CD4-positive, alpha-beta T cell treated with Interleukin-21 for 1 hour (primary cell): Measurements from ENCODE around the gene DTD1.

Experiments
- DNase-seq: peaks from one replicate; pipeline ENCODE4 v3.0.0-alpha.2; 2020

Gene DTD1

DNA sequence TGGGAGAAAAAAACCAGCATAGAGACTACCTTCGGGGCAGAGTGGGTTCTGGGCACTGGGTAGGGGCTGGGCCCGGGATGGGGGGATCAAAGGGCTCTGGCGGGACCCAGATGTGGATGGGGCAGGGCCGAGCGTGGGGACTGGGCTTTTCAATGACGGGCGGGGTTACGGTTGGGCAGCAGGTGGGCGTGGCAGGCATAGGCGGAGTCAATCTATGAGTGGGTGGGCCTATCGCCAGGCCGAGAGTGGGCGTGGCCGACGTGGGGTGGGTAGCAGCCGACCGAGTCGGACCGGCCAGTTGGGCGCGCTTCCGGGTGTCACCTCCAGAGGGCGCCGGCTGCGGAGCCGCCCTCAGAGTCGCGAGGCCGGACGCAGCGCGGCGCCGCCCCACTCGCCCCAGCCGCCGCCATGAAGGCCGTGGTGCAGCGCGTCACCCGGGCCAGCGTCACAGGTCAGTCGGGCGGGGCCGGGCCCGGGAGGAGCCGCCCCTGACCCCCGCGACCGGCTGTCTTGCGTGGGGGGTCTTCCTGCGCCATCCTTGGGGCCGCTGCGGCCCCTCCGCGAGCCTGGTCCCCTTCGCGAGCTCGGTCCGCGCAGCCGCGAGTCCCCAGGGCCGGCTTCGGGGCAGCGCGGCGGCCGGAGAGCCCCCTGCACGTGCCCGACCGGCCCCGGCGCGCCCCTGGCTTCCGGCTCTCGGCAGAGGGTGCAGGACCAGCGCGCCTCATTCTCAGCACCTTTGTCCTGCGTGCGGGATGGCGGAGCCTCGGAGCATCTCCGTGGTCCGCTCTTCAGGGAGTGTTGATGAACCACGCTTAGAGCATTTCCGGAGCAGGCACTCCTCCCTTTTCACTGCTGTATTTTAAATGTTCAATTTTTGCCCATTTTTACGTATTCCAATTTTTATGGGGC is at the start of gene DTD1:
Gene DTD1 (plus strand): TSS at position 390 of the 909 bp plus-strand sequence. CDS start 19 bp downstream, at position 409.
- peak; percentile 89 for DNase-seq

GRCh38 chr20:18541741-18542140 is 46.1 kb upstream of the DTD1 start:
- DNase-seq: no peak

DNA sequence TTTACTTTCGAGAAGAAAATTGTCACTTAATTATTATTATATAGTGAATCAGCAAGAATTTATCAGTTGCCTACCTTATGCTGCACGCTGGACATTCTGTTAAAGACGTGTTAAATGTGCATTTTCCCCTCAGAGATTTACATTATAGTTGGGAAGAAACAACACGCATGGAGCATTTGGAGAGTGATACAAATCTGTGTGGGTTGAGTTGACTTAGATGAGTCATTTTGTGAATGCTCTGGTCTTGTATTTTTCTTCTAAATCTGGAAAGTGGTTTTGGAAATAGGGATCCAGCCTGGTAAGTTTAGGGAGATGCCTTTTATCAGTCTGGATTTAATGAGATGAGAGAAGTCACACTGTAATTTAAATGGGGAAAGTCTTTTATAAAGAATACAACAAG is 44.6 kb upstream of the DTD1 start:
- no peak for DNase-seq

- DNase-seq: no peak
Measured at GRCh38 chr20:18543932-18544331, 43.9 kb upstream of the DTD1 start.

DNA sequence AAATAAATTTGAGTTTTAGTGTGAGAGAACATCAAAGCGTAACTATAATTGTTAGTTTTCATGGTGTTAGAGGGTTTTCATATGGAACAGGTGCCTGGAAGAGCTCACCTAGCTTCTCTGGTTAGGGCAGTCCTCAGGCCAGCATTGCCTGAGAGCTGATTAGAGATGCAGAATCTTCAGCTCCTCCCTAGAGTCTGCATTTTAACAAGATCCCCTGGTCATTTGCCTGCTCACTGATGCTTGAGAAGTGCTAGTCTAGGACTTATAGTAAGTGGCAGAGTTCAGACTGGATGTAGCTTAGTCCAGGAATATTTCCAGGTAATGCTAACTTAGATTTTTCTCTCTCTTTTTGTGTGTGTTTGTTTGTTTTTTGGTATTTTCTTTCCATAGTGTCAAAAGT is 42.3 kb upstream of the DTD1 start:
- no peak for DNase-seq

- DNase-seq: no peak
Measured at GRCh38 chr20:18548465-18548864, 39.4 kb upstream of the DTD1 start.

DNA sequence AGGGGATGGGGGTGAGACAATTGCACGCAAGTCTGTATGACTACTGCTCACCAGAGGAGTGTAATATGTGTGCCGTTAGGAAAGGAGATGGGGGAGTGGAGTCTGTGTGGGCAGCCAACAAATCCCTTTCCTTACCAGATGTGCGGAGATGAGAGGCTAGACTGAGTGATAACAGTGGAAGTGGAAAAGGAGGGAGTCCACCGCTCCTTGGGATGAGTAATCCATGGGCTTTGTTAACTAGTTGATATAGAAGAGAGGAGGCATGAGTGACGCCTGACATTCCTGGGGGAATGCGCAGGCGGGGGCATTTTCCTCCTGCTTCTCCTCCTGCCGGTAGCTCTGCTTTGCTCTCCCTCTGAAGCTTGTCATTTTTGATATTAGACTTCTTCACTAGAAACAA is 34.1 kb upstream of the DTD1 start:
- no peak for DNase-seq

DNA sequence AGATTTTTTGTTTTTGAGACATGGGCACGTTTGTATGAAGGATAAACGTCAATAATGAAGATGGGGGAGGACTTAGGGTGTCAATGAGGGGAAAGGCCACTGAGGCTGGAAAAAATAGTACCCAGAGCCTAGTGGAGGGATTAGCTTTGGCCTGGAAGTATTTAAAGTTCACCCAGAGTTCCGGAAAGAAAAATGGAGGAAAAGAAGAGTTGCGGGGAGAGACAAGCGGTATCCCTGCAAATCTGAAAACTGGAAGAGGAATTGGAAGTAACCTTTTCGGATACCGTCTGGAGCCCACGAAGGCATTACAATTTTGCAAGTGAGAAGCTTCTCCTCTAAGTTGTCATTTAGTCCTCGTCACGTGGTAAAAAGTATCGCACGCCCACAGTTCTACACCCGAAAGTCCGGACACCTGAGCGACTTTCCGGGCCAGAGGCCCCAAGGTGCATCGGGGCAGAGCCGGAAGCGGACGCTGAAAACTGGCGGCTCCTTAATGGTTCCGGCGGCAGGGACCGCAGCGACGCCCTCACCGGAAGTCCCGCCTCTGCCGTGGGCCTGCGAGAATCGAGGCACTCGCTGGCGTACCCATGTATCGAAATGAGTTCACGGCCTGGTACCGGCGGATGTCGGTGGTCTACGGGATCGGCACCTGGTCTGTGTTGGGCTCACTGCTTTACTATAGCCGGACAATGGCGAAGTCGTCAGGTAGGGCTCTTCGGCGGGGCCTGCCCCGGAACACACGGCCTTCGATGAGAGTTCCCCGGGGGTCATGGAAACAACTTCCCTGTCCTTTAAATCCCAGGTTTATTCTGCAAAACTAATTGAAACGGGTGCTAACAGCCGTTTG is 20.7 kb upstream of the DTD1 start, which contains the start of gene SMIM26:
Gene SMIM26 (plus strand): TSS at position 541 of the 847 bp plus-strand sequence. CDS start 47 bp downstream, at position 588.
- DNase-seq: peak; percentile 95

GRCh38 chr20:18567739-18568091 is 20.1 kb upstream of the DTD1 start:
- no peak for DNase-seq

DNA sequence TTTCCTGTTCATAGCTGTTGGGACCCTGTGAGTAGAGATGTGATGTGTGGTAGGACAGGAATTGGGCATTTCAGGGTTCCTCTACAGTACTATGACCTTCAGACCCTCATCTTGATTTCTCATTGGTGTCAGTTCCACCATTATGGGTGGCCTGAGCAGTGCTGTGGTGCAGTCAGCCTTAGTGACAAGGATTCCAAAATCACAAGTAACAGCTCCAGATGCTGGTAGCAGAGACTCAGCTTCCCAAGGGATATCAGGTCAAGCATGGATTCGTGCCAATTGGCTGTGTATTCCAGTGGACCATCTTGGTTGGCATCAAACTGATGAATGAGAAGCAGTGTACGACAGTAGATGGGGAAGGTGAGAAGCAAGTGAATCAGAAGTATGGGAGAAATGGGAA is 16.8 kb upstream of the DTD1 start:
- DNase-seq: no peak

DNA sequence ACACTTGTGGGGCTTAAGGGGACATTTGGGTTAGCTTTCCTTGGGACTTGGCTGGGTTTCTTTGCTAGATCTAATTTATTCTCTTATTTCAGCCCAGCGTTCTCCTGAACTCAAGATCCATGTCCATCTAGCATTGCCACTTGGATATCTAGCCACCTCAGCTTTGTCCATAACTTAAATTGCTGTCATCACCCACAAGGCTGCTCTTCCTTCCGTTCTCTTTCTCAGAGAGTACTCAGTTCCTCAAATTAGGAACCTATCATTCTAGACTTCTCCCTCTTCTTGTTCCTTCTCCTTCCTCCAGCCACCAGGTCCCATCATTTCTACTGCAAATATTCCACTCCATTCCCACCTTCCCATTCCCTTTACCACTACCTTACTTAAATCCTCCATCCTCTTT is 16.3 kb upstream of the DTD1 start:
- no peak for DNase-seq

- no peak for DNase-seq
Measured at GRCh38 chr20:18577942-18578341, 9.9 kb upstream of the DTD1 start.

- DNase-seq: no peak
Measured at GRCh38 chr20:18578581-18578980, 9.3 kb upstream of the DTD1 start.

DNA sequence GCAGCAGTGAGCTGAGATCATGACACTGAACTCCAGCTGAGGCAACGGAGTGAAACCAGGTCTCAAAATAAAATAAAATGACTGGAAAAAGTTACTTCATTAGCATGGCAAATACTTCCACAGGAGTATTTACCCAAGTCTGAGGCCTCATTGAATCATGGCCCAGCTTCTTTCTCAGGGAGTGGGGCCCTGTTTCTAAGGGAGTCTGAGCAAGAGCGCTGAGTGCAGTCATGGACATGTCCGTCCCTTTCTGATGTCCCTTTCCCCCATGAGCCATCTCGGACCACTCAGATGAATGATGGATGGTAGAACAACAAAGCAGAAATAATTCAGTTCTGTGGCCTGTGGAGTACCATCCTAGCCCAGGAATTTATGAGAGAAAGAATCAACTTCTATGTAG is 7.8 kb upstream of the DTD1 start:
- DNase-seq: no peak

DNA sequence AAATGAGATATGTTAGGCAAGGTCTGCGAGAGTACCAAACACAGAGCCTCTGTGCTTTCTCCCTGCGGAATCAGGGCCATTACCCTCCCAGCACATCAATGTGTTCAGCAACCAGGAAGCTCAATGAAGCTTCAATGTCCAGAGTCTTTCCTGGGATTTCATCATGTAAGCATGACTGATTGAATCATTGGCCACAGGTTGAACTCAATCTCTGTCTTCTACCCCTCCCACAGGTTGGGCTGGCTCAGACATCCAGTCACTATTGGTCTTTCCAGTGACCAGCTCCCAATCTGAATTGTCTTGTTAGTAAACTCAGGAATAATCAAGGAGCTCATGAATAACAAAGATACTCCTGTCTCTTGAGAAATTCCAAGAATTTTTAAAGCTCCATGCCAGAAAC is 2.7 kb upstream of the DTD1 start:
- DNase-seq: no peak

DNA sequence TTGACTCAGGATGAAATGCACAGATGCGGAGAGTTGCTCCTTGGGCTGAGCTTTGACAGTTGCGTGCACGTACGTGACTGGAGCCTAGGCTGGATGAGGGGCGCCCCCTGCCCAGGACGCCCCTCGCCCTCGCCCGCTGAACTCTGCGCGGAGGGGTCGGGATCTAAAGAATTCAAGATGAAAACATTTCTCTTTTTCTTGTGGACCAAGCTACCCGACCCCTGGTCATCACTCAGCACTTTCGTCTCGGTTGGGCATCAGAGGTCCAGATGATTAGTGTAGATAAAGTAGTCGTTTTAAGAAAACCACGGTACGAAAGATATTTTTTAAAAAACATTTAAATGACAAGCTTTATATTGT is 700 bp downstream of the DTD1 start:
- no peak for DNase-seq

GRCh38 chr20:18589941-18590674 is 2.3 kb downstream of the DTD1 start:
- no peak for DNase-seq

DNA sequence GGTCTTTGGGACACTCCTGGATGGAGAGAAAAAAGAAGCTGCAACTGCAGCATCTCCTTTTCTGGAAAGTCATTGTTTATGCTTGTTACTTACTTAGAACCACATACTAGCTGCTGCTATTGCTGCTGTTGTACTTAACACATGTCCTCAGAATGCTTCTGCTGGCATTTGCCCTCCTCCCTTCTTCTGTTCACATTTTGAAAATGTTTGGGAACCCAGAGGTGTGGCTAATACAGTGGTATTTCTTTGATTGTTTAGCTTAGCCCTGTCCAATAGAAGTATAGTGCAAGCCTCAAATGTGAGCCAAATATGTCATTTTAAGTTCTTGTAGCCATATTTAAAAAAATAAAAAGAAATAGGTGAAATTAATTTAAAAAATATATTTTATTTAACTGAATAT is 8.4 kb downstream of the DTD1 start:
- no peak for DNase-seq

DNA sequence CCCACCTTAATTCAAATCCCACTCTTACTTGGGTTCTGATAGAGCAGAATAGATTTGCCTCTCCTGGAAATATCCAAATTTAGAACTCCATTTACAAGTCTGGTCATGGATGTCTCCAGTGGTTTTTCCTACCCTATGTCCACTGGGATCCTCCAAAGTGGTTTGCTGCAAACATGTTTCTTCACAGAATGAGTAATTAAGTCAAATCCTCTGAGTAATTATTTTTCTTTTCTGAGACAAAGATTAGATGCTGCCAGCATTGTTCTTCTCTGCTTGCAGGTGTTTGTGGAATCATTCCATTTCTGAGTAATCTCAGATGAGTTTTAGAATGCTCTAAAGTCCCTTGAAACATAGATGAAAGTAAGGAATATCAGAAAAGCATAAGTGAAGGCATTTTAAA is 21.9 kb downstream of the DTD1 start:
- DNase-seq: no peak

- DNase-seq: no peak
Measured at GRCh38 chr20:18611492-18611891, 23.6 kb downstream of the DTD1 start.

GRCh38 chr20:18613553-18613952 is 25.7 kb downstream of the DTD1 start:
- DNase-seq: no peak

- no peak for DNase-seq
Measured at GRCh38 chr20:18614244-18614643, 26.4 kb downstream of the DTD1 start.

- no peak for DNase-seq
Measured at GRCh38 chr20:18615020-18615650, 27.3 kb downstream of the DTD1 start.
